Fibroblast of lung (primary cell): ENCODE results near the gene XYLT2. TPM values are rescaled to one million over a fixed set of nuclear protein-coding genes. Genes with fewer than 3 reads are reported as not detected.
A peak's percentile ranks its signal among the peaks of the same experiment; 100 is the strongest.
"Not testable (repeated sequence)": the region's sequence is repeated elsewhere in the genome, so short reads cannot be mapped to it uniquely, and the experiment has no call there.

Experiments used
- DNase-seq, 2 donors: peaks; one replicate each; pipeline versions ENCODE4 v3.0.0 to v3.0.0-alpha.2; 2010; ENCODE audit warnings: low read depth in 2 of 2
- H2AFZ ChIP-seq: 2 replicates; pipeline ENCODE4 v1.5.1; 2012; ENCODE audit warnings: low read length, control low read depth, inconsistent platforms
- H3K27ac ChIP-seq: 2 replicates; pipeline ENCODE4 v1.5.1; 2011; ENCODE audit warnings: low read length, control low read depth; ENCODE audit not compliant: insufficient read depth
- H3K27me3 ChIP-seq: 2 replicates; pipeline ENCODE4 v1.5.1; 2011; ENCODE audit warnings: mild to moderate bottlenecking, low read length; ENCODE audit not compliant: control insufficient read depth, insufficient read depth
- H3K36me3 ChIP-seq: 2 replicates; pipeline ENCODE4 v1.5.1; 2011; ENCODE audit warnings: low read length; ENCODE audit not compliant: control insufficient read depth, insufficient read depth
- H3K4me1 ChIP-seq: 2 replicates; pipeline ENCODE4 v1.5.1; 2011; ENCODE audit warnings: low read length; ENCODE audit not compliant: control insufficient read depth, insufficient read depth; ENCODE audit errors: extremely low read depth
- H3K4me2 ChIP-seq: 2 replicates; pipeline ENCODE4 v1.5.1; 2011; ENCODE audit warnings: low read length, control low read depth; ENCODE audit not compliant: insufficient read depth; ENCODE audit errors: extremely low read depth
- H3K4me3 ChIP-seq, 4 experiments: fragments of 200-600 bp in 1 of 4; sonication (generic) in 1 of 4; replicated peaks in 1 of 4; 2 replicates each; pipeline ENCODE4 v1.5.1; 2011 to 2016; ENCODE audit warnings: low read length in 4 of 4, low read depth in 3 of 4, mild to moderate bottlenecking in 3 of 4, control low read depth in 2 of 4, inconsistent platforms in 1 of 4, mixed read lengths in 1 of 4; ENCODE audit not compliant: insufficient read depth in 1 of 4; ENCODE audit errors: control extremely low read depth in 1 of 4
- H3K79me2 ChIP-seq: 2 replicates; pipeline ENCODE4 v1.5.1; 2012; ENCODE audit warnings: mild to moderate bottlenecking, low read length, inconsistent platforms; ENCODE audit not compliant: control insufficient read depth, insufficient read depth
- H3K9ac ChIP-seq: 2 replicates; pipeline ENCODE4 v1.5.1; 2011; ENCODE audit warnings: mild to moderate bottlenecking, low read length, control low read depth; ENCODE audit not compliant: insufficient read depth
- H3K9me3 ChIP-seq: 2 replicates; pipeline ENCODE4 v1.5.1; 2012; ENCODE audit warnings: low read depth, low read length; ENCODE audit not compliant: control insufficient read depth, insufficient read depth
- H4K20me1 ChIP-seq: 2 replicates; pipeline ENCODE4 v1.5.1; 2011; ENCODE audit warnings: low read length; ENCODE audit not compliant: control insufficient read depth, insufficient read depth; ENCODE audit errors: extremely low read depth
- EZH2 ChIP-seq: IDR thresholded peaks from 2 replicates; pipeline ENCODE4 v1.5.1; 2012; ENCODE audit warnings: low read length, control low read depth, mild to moderate bottlenecking; ENCODE audit errors: missing control alignments
- polyA plus RNA-seq, 2 donors: library from polyadenylated mRNA; depleted of rRNA in 1 of 2; stranded (reverse) in 1 of 2; unstranded in 1 of 2; fragments of >200 nt; gene quantifications; 2 replicates each; pipeline ENCODE4 v1.2.1, GENCODE V29; 2011 to 2012; ENCODE audit warnings: missing spikeins in 1 of 2
- total RNA-seq: library from RNA; depleted of rRNA; stranded (reverse); fragments of >200 nt; gene quantifications from 2 replicates; pipeline ENCODE4 v1.2.1, GENCODE V29; 2014
- TF ChIP-seq, protein P1 (sequence below), 2 donors: IDR thresholded peaks in 1 of 2; conservative IDR thresholded peaks in 1 of 2; 1 replicate in 1 of 2; 2 replicates in 1 of 2; pipeline ENCODE4 v1.5.1; 2011 to 2012; ENCODE audit warnings: low read length in 2 of 2, control low read depth in 1 of 2, inconsistent platforms in 1 of 2, low read depth in 1 of 2, mild to moderate bottlenecking in 1 of 2

Gene XYLT2
- total and polyA plus RNA-seq, 2 donors (not counting 1 experiment from before 2014, with no cell fraction given) = 12.7 to 43.9 TPM

DNA sequence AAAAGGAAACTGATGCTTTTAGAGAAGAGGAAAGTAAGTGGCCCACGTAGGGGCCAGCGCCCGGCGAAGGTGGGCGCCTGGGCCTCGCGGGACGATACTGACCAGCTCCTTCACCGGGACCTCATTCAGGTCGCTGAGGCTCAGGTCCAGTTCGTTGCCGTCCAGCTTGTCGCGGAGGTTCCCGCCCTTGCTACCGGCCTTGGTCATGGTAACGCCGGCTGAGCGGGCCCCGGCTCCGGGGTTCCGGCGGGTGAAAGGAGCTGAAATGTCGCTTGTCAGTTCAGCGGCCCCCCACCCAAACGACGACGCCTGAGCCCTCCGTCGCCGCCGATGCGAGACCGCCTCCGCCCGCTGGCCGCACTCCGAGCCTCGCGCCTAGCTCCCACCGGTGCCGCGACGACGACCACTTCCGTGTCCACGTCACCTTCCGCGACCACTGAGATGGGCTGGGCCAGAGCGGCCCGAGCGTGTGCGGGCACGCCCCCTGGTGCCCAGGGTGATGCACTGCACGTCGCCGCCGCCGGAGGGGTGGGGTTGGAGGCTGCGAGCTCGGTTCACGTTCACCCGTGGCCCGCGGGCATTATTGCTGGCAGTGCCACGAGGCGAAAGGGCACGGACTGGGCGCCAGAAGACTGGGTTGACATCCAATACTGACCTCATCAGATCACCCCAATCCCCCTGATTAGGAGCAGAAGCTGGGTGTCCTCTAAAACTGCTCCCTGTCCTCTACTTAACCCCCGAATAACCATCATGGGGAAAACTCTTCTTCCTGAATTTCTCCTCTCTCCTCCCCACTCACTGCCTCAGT, 51.4 kb downstream of the XYLT2 start, which contains the start of gene LRRC59:
LRRC59 (minus strand) TSS at position 413 of the 808 bp plus-strand sequence; CDS start at position 207, 206 bp downstream.
- Histone ChIP-seq H3K79me2 (peaks cover 51% of the 10 kb centered on the region), H4K20me1 (no peaks in the 10 kb centered on the region)
- TF ChIP-seq, protein P1, sequence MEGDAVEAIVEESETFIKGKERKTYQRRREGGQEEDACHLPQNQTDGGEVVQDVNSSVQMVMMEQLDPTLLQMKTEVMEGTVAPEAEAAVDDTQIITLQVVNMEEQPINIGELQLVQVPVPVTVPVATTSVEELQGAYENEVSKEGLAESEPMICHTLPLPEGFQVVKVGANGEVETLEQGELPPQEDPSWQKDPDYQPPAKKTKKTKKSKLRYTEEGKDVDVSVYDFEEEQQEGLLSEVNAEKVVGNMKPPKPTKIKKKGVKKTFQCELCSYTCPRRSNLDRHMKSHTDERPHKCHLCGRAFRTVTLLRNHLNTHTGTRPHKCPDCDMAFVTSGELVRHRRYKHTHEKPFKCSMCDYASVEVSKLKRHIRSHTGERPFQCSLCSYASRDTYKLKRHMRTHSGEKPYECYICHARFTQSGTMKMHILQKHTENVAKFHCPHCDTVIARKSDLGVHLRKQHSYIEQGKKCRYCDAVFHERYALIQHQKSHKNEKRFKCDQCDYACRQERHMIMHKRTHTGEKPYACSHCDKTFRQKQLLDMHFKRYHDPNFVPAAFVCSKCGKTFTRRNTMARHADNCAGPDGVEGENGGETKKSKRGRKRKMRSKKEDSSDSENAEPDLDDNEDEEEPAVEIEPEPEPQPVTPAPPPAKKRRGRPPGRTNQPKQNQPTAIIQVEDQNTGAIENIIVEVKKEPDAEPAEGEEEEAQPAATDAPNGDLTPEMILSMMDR (conservative IDR thresholded peaks at IDR 0.05 in 1 of 2, IDR thresholded peaks at IDR 0.05 in 1 of 2; ENCODE audit: low read depth in 1 of 2, low read length in 2 of 2) = peak; percentile 69 to 88
- TF ChIP-seq EZH2 = no peak

DNA sequence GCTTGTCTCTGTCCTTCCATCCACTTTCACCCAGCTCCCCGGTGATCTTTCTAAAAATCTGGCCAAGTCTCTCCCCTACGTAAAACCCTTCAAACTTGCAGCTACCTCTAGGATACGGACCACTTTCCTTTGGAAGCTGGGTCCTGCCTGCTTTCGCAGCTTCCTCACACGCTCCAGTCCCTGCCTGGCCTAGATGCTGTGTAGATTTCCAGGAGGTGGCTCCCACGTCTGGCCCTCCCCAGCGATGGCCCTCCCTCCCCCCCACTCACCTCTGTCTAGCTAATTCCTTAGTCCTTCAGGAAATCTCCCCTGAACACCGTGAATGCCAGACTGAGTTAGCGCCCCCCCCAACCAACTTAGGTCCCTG, 52.0 kb downstream of the XYLT2 start:
- Histone ChIP-seq H3K9ac (no peak overlapping the region), H3K4me1 (peaks cover 7% of the 10 kb centered on the region), H3K36me3 (peaks cover 17% of the 10 kb centered on the region), H3K4me2 (peak overlapping the region; percentile 51), H3K27me3 (no peaks in the 10 kb centered on the region), H4K20me1 (no peaks in the 10 kb centered on the region), H2AFZ (peak overlapping the region; percentile 75), H3K27ac (no peak overlapping the region), H3K4me3 (peak overlapping the region in 1 of 4 experiments; percentile 99), H3K79me2 (peaks cover 45% of the 10 kb centered on the region), H3K9me3 (no peaks in the 10 kb centered on the region)
- TF ChIP-seq, protein P1 (conservative IDR thresholded peaks at IDR 0.05 in 1 of 2, IDR thresholded peaks at IDR 0.05 in 1 of 2; ENCODE audit: low read depth in 1 of 2, low read length in 2 of 2) = no peak
- no peak for TF ChIP-seq EZH2
- no peak for DNase-seq

More for the DNA sequence above, 51.4 kb downstream of the XYLT2 start, which contains the start of gene LRRC59:
- peak within 1 kb of the TSS; percentile 96 to 100 (median 98) for H3K4me3 ChIP-seq
- peaks cover 7% of the 10 kb centered on the region for H3K4me1 ChIP-seq
- H3K9ac ChIP-seq = peak within 1 kb of the TSS; percentile 100
- DNase-seq = peak; percentile 76 to 83
- no peaks in the 10 kb centered on the region for H3K27me3 ChIP-seq
- H3K27ac ChIP-seq = peak within 1 kb of the TSS; percentile 98
- no peaks in the 10 kb centered on the region for H3K9me3 ChIP-seq
- H3K4me2 ChIP-seq = peak within 1 kb of the TSS; percentile 97
- peak within 1 kb of the TSS; percentile 75 for H2AFZ ChIP-seq
- H3K36me3 ChIP-seq = peaks cover 23% of the 10 kb centered on the region

DNA sequence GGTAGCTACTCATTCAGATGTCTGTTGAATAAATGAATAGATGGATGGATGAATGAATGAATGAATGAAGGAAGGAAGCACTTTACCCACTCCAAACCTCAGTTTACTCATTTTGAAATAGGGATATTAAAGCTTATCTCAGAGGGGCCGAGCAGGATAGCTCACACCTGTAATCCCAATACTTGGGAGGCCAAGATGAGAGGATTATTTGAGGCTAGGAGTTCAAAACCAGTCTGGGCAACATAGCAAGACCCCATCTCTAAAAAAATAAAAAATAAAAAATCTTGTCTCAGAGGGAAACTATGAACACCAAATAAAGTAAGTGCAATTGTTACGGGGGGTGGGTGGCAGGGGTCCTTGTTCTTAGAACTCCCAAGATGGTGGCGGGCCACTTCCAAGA, 52.7 kb downstream of the XYLT2 start:
- H3K27ac ChIP-seq, H3K27me3 ChIP-seq, H3K9ac ChIP-seq, DNase-seq, H3K4me3 ChIP-seq, H4K20me1 ChIP-seq, H3K4me1 ChIP-seq, H3K9me3 ChIP-seq, H3K4me2 ChIP-seq, H2AFZ ChIP-seq: not testable (repeated sequence)
- H3K36me3 ChIP-seq = peaks cover 12% of the 10 kb centered on the region
- H3K79me2 ChIP-seq = peaks cover 37% of the 10 kb centered on the region

DNA sequence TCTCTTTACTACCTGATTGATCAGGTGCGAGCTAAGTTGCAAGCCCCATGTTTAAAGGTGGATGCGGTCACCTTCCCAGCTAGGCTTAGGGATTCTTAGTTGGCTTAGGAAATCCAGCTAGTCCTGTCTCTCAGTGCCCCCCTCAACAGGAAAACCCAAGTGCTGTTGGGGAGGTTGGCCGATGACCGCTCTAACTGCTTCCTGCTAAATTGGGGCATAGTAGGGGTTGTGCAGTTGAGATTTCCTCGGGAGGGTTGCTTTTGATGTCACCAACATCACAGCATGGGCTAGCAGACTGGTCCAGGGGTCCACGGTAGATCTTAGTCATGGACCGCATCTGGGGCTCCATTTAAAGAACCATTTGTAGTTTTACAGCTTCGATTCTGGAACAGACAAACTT, 53.7 kb downstream of the XYLT2 start:
- H3K9ac ChIP-seq, H2AFZ ChIP-seq, H3K4me1 ChIP-seq, H3K4me3 ChIP-seq, H4K20me1 ChIP-seq, H3K9me3 ChIP-seq, H3K4me2 ChIP-seq, H3K27ac ChIP-seq, H3K36me3 ChIP-seq, H3K27me3 ChIP-seq, DNase-seq: not testable (repeated sequence)
- peaks cover 28% of the 10 kb centered on the region for H3K79me2 ChIP-seq

DNA sequence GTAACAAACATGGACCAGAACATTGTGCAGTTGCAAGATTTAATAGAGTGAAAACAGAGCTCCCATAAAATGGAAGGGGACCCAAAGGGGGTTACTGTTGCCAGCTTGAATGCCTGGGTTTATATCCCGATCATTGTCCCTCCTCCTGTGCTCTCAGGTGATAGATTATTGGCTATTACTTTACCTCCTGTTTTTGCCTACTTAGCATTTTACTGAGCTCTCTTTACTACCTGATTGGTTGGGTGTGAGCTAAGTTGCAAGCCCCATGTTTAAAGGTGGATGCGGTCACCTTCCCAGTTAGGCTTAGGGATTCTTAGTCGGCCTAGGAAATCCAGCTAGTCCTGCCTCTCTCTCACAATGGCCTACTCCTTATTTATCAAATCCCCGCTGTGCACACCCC, 59.4 kb downstream of the XYLT2 start:
- H3K27me3 ChIP-seq, H4K20me1 ChIP-seq: not testable (repeated sequence)

More for the DNA sequence above, 59.4 kb downstream of the XYLT2 start:
- H3K27ac ChIP-seq, DNase-seq, H3K79me2 ChIP-seq, H3K36me3 ChIP-seq, H3K9me3 ChIP-seq, H3K4me3 ChIP-seq, H3K4me2 ChIP-seq, H3K4me1 ChIP-seq, H3K9ac ChIP-seq, H2AFZ ChIP-seq: not testable (repeated sequence)
